T-helper 1 cell treated with Interleukin-12 subunit alpha and Interleukin-12 subunit beta and Interleukin-4 antibody, amounts not matched to agents 30 μg/mL and 1 μg/mL, for 36 hours (primary cell): Measurements from ENCODE around the gene ZNF446.
"Not testable (repeated sequence)": the region's sequence is repeated elsewhere in the genome, so short reads cannot be mapped to it uniquely, and the experiment has no call there.

Experiments used
- H3K27ac Mint-ChIP-seq: one replicate; pipeline ENCODE4 v1.8.0; 2021; ENCODE audit warnings: mild to moderate bottlenecking, mixed read lengths
- H3K27me3 Mint-ChIP-seq: one replicate; pipeline ENCODE4 v1.8.0; 2021; ENCODE audit warnings: low read depth, mixed read lengths
- H3K36me3 Mint-ChIP-seq: one replicate; pipeline ENCODE4 v1.8.0; 2021; ENCODE audit warnings: low read depth, mixed read lengths
- H3K4me1 Mint-ChIP-seq: one replicate; pipeline ENCODE4 v1.8.0; 2021; ENCODE audit warnings: low read depth, mixed read lengths
- H3K4me3 Mint-ChIP-seq: one replicate; pipeline ENCODE4 v1.8.0; 2021; ENCODE audit warnings: mild to moderate bottlenecking, moderate library complexity, mixed read lengths
- H3K9me3 Mint-ChIP-seq: one replicate; pipeline ENCODE4 v1.8.0; 2021; ENCODE audit warnings: mixed read lengths

Gene ZNF446

GRCh38 chr19:58479303-58479702 is 3.2 kb downstream of the ZNF446 start:
- H3K27ac Mint-ChIP-seq = no peak overlapping the region
- H3K9me3 Mint-ChIP-seq = no peaks in the 10 kb centered on the region
- H3K4me1 Mint-ChIP-seq = peaks cover 19% of the 10 kb centered on the region
- H3K27me3 Mint-ChIP-seq = no peaks in the 10 kb centered on the region
- H3K4me3 Mint-ChIP-seq = no peak overlapping the region
- peaks cover 4% of the 10 kb centered on the region for H3K36me3 Mint-ChIP-seq

- Mint-ChIP-seq H3K36me3 (peaks cover 4% of the 10 kb centered on the region), H3K4me1 (peaks cover 15% of the 10 kb centered on the region), H3K27me3 (no peaks in the 10 kb centered on the region), H3K4me3 (no peak overlapping the region), H3K27ac (no peak overlapping the region), H3K9me3 (no peaks in the 10 kb centered on the region)
These were observed 3.8 kb downstream of the ZNF446 start for GRCh38 chr19:58479736-58480480.

GRCh38 chr19:58480481-58480830 is 4.3 kb downstream of the ZNF446 start:
- H3K4me3 Mint-ChIP-seq = no peak overlapping the region
- H3K36me3 Mint-ChIP-seq = peaks cover 4% of the 10 kb centered on the region
- peaks cover 11% of the 10 kb centered on the region for H3K4me1 Mint-ChIP-seq
- no peaks in the 10 kb centered on the region for H3K27me3 Mint-ChIP-seq
- no peak overlapping the region for H3K27ac Mint-ChIP-seq
- no peaks in the 10 kb centered on the region for H3K9me3 Mint-ChIP-seq

- Mint-ChIP-seq H3K4me1 (peaks cover 11% of the 10 kb centered on the region), H3K27me3 (no peaks in the 10 kb centered on the region), H3K27ac (no peak overlapping the region), H3K36me3 (peaks cover 4% of the 10 kb centered on the region), H3K9me3 (no peaks in the 10 kb centered on the region), H3K4me3 (no peak overlapping the region)
These were observed 4.7 kb downstream of the ZNF446 start for GRCh38 chr19:58480831-58481230.

- H3K4me3 Mint-ChIP-seq = no peak overlapping the region
- peaks cover 3% of the 10 kb centered on the region for H3K4me1 Mint-ChIP-seq
These were observed 6.2 kb downstream of the ZNF446 start for GRCh38 chr19:58482372-58482771.

GRCh38 chr19:58483776-58484175 is 7.6 kb downstream of the ZNF446 start:
- H3K36me3 Mint-ChIP-seq = peaks cover 4% of the 10 kb centered on the region
- no peaks in the 10 kb centered on the region for H3K4me1 Mint-ChIP-seq
- H3K27me3 Mint-ChIP-seq = no peaks in the 10 kb centered on the region
- H3K4me3 Mint-ChIP-seq = no peak overlapping the region
- H3K27ac Mint-ChIP-seq = no peak overlapping the region
- no peaks in the 10 kb centered on the region for H3K9me3 Mint-ChIP-seq

More at GRCh38 chr19:58482372-58482771, 6.2 kb downstream of the ZNF446 start:
- Mint-ChIP-seq H3K9me3 (no peaks in the 10 kb centered on the region), H3K36me3 (peaks cover 4% of the 10 kb centered on the region), H3K27ac (peak overlapping the region; percentile 20), H3K27me3 (no peaks in the 10 kb centered on the region)

- not testable (repeated sequence) for H3K9me3 Mint-ChIP-seq, H3K27me3 Mint-ChIP-seq, H3K27ac Mint-ChIP-seq, H3K36me3 Mint-ChIP-seq, H3K4me1 Mint-ChIP-seq, H3K4me3 Mint-ChIP-seq
These were observed 8.2 kb downstream of the ZNF446 start for GRCh38 chr19:58484349-58484748.

GRCh38 chr19:58491393-58491792 is 15.2 kb downstream of the ZNF446 start:
- Mint-ChIP-seq H3K4me3 (no peak overlapping the region), H3K9me3 (no peaks in the 10 kb centered on the region), H3K27ac (peak overlapping the region; percentile 69), H3K36me3 (peaks cover 2% of the 10 kb centered on the region), H3K4me1 (peaks cover 6% of the 10 kb centered on the region), H3K27me3 (no peaks in the 10 kb centered on the region)

GRCh38 chr19:58492265-58492664 is 16.1 kb downstream of the ZNF446 start:
- Mint-ChIP-seq H3K27ac (no peak overlapping the region), H3K4me1 (peaks cover 6% of the 10 kb centered on the region), H3K9me3 (no peaks in the 10 kb centered on the region), H3K27me3 (no peaks in the 10 kb centered on the region), H3K36me3 (peaks cover 2% of the 10 kb centered on the region), H3K4me3 (no peak overlapping the region)

GRCh38 chr19:58497634-58498170 is 21.6 kb downstream of the ZNF446 start:
- H3K9me3 Mint-ChIP-seq = peaks cover 11% of the 10 kb centered on the region
- H3K27ac Mint-ChIP-seq = no peak overlapping the region
- no peaks in the 10 kb centered on the region for H3K27me3 Mint-ChIP-seq
- H3K4me3 Mint-ChIP-seq = peak overlapping the region; percentile 17
- no peaks in the 10 kb centered on the region for H3K36me3 Mint-ChIP-seq
- peaks cover 19% of the 10 kb centered on the region for H3K4me1 Mint-ChIP-seq

GRCh38 chr19:58498316-58499020 is 22.3 kb downstream of the ZNF446 start:
- Mint-ChIP-seq H3K36me3 (no peaks in the 10 kb centered on the region), H3K27ac (peak overlapping the region; percentile 81), H3K27me3 (no peaks in the 10 kb centered on the region), H3K9me3 (peaks cover 11% of the 10 kb centered on the region), H3K4me1 (peaks cover 19% of the 10 kb centered on the region), H3K4me3 (peak overlapping the region; percentile 97)

- Mint-ChIP-seq H3K27me3 (no peaks in the 10 kb centered on the region), H3K27ac (peak overlapping the region; percentile 81), H3K4me1 (peaks cover 19% of the 10 kb centered on the region), H3K36me3 (no peaks in the 10 kb centered on the region), H3K4me3 (peak overlapping the region; percentile 97), H3K9me3 (peaks cover 11% of the 10 kb centered on the region)
These were observed 23.1 kb downstream of the ZNF446 start for GRCh38 chr19:58499021-58499927.

GRCh38 chr19:58500242-58500641 is 24.1 kb downstream of the ZNF446 start:
- no peaks in the 10 kb centered on the region for H3K36me3 Mint-ChIP-seq
- no peak overlapping the region for H3K4me3 Mint-ChIP-seq
- H3K27ac Mint-ChIP-seq = no peak overlapping the region
- no peaks in the 10 kb centered on the region for H3K27me3 Mint-ChIP-seq
- H3K4me1 Mint-ChIP-seq = peaks cover 19% of the 10 kb centered on the region
- H3K9me3 Mint-ChIP-seq = peaks cover 11% of the 10 kb centered on the region

- H3K36me3 Mint-ChIP-seq, H3K9me3 Mint-ChIP-seq, H3K27ac Mint-ChIP-seq, H3K27me3 Mint-ChIP-seq, H3K4me1 Mint-ChIP-seq, H3K4me3 Mint-ChIP-seq: not testable (repeated sequence)
These were observed 31.6 kb downstream of the ZNF446 start for GRCh38 chr19:58507602-58508223.
